Immature natural killer cell (primary cell): Measurements from ENCODE around the gene KCNH2. TPM values are rescaled to one million over a fixed set of nuclear protein-coding genes. Genes with fewer than 3 reads are reported as not detected.

ENCODE experiments used
- DNase-seq, 3 donors: peaks; one replicate each; pipeline ENCODE4 v3.0.0; 2022; ENCODE audit warnings: mixed read lengths in 1 of 3
- H3K27ac Mint-ChIP-seq, 6 donors: one replicate each; pipeline ENCODE4 v1.8.0; 2020; ENCODE audit warnings: mixed read lengths in 6 of 6, mild to moderate bottlenecking in 5 of 6, inconsistent platforms in 4 of 6, moderate library complexity in 3 of 6
- H3K27me3 Mint-ChIP-seq, 3 donors: one replicate each; pipeline ENCODE4 v1.8.0; 2020 to 2021; ENCODE audit warnings: low read depth in 3 of 3, mild to moderate bottlenecking in 3 of 3, mixed read lengths in 3 of 3, moderate library complexity in 3 of 3, inconsistent platforms in 1 of 3
- H3K36me3 Mint-ChIP-seq, 3 donors: one replicate each; pipeline ENCODE4 v1.8.0; 2020; ENCODE audit warnings: mixed read lengths in 3 of 3, inconsistent platforms in 2 of 3, mild to moderate bottlenecking in 2 of 3
- H3K4me1 Mint-ChIP-seq, 2 donors: one replicate each; pipeline ENCODE4 v1.8.0; 2020; ENCODE audit warnings: inconsistent platforms in 2 of 2, mild to moderate bottlenecking in 2 of 2, mixed read lengths in 2 of 2, moderate library complexity in 1 of 2
- H3K4me3 Mint-ChIP-seq, 5 donors: one replicate each; pipeline ENCODE4 v1.8.0; 2020; ENCODE audit warnings: mild to moderate bottlenecking in 5 of 5, mixed read lengths in 5 of 5, inconsistent platforms in 3 of 5, moderate library complexity in 3 of 5
- H3K9me3 Mint-ChIP-seq, 6 donors: one replicate each; pipeline ENCODE4 v1.8.0; 2020; ENCODE audit warnings: mild to moderate bottlenecking in 6 of 6, mixed read lengths in 6 of 6, inconsistent platforms in 4 of 6, moderate library complexity in 3 of 6
- polyA plus RNA-seq, 3 donors: library from polyadenylated mRNA; unstranded; fragments of 300-500 nt; fragmentation: Illumina TruSeq; gene quantifications; one replicate each; pipeline ENCODE4 v1.2.3, GENCODE V29; 2021

KCNH2 gene
- polyA plus RNA-seq, 3 donors from 2014 or later, result not detected

DNA sequence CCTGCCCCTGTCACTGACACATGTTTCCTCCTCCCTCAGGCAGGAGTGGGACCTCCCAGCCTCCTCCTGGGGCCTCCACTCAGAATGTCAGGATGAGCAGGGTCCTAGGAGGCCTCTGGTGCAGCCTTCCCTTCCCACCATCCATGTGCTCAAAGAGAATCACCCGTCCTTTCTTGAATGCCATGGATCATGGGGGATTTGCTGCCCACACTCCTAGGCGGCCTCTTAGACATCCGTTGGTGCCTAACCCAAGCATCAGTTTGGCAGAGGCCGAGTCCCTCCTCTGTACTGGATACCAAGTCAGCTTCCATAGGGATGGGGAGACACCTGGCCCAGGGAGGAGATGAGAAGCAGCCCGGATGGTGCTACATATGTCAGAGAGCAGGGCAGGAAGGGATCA is 19.7 kb upstream of the KCNH2 start:
- no peaks in the 10 kb centered on the region for H3K9me3 Mint-ChIP-seq
- no peak for DNase-seq
- H3K36me3 Mint-ChIP-seq, result no peaks in the 10 kb centered on the region
- no peak overlapping the region for H3K4me3 Mint-ChIP-seq
- peaks cover 8 to 22% (median 21%) of the 10 kb centered on the region in 3 donors for H3K27me3 Mint-ChIP-seq
- peaks cover 30 to 46% of the 10 kb centered on the region in 2 donors for H3K4me1 Mint-ChIP-seq
- H3K27ac Mint-ChIP-seq, result peak overlapping the region in 2 of 6 donors; percentile 10 to 27

DNA sequence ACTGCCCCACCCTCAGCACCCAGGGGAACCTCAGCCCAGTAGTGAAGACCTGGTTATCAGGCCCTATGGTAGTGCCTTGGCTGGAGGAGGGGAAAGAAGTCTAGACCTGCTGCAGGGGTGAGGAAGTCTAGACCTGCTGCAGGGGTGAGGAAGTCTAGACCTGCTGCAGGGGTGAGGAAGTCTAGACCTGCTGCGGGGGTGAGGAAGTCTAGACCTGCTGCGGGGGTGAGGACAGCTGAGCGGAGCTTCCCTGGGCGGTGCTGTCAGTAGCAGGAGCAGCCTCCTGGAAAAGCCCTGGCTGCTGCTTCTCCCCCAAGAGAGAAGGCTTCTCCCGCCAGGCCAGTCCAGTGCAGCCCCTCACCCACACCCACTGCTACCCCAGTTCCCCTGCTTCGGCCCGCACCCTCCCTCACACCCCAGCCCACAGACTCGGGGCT is 19.0 kb upstream of the KCNH2 start:
- H3K27ac Mint-ChIP-seq, result peak overlapping the region in 2 of 6 donors; percentile 27 to 55
- DNase-seq, result no peak
- no peaks in the 10 kb centered on the region for H3K36me3 Mint-ChIP-seq
- H3K4me1 Mint-ChIP-seq, result peaks cover 30 to 43% of the 10 kb centered on the region in 2 donors
- no peak overlapping the region for H3K4me3 Mint-ChIP-seq
- peaks cover 8 to 22% (median 20%) of the 10 kb centered on the region in 3 donors for H3K27me3 Mint-ChIP-seq
- no peaks in the 10 kb centered on the region for H3K9me3 Mint-ChIP-seq

DNA sequence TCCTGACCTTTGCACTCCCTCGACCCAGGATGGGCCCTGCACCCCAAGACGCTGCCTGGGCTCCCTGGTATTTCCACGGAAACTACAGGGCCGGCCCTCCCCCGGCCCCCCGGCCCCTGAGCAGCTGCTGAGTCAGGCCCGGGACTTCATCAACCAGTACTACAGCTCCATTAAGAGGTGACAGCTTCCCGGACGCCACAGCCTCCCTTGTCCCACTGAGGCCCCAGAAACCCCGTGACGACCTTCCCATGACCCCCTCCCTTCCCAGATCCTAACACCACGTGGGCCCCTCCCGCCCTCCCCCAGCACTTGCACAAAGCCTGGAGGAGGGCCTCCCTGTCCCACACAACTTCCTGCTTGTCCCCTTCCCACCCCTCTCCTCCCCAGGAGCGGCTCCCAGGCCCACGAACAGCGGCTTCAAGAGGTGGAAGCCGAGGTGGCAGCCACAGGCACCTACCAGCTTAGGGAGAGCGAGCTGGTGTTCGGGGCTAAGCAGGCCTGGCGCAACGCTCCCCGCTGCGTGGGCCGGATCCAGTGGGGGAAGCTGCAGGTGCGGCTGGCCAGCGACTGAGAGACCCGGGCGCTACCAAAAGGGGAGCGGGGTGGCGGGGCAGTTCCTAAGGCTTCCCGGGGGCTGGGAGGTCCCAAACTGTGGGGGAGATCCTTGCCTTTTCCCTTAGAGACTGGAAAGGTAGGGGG is 18.4 kb upstream of the KCNH2 start:
- no peak for DNase-seq
- Mint-ChIP-seq H3K27ac (no peak overlapping the region), H3K9me3 (no peaks in the 10 kb centered on the region), H3K4me3 (no peak overlapping the region), H3K4me1 (peaks cover 30 to 40% of the 10 kb centered on the region in 2 donors), H3K36me3 (no peaks in the 10 kb centered on the region), H3K27me3 (peaks cover 8 to 22% (median 19%) of the 10 kb centered on the region in 3 donors)

DNA sequence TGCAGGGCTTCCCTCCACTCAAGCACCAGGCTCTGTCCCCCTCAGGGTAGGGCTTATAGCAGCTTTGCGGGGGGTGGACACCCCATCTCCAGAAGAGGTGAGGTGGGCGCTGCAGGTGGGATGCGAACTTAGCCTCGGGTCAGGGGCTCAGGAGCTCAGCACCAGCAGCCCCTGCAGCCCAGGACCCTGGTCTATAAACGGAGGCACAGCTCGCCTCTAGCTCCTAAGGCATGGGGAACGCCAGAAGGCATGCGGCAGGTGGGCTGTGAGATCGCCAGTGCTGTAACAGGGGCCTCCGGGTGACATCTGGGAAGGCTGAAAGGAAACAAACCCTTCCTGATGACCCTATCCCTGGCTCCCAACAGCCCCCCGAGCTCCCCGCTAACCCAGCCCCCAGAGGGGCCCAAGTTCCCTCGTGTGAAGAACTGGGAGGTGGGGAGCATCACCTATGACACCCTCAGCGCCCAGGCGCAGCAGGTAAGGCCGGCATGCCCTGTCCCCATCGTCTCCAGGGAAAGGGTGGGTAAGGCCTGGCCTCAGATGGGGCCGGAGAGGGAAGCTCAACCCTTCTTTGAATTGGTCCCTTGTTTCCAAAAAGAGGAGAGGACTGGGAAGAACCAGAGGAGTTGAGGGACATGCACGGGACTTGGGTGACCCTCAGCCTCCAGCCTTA is 16.9 kb upstream of the KCNH2 start:
- Mint-ChIP-seq H3K27ac (peak overlapping the region in 1 of 6 donors; percentile 46), H3K4me3 (peak overlapping the region in 2 of 5 donors; percentile 9 to 15), H3K9me3 (peaks cover 0 to 5% (median 1%) of the 10 kb centered on the region in 6 donors), H3K36me3 (no peaks in the 10 kb centered on the region), H3K27me3 (peaks cover 9 to 17% (median 15%) of the 10 kb centered on the region in 3 donors), H3K4me1 (peaks cover 16 to 26% of the 10 kb centered on the region in 2 donors)
- DNase-seq, result no peak

- no peak for DNase-seq
- Mint-ChIP-seq H3K27me3 (peaks cover 4 to 13% (median 8%) of the 10 kb centered on the region in 3 donors), H3K9me3 (peaks cover 0 to 5% (median 1%) of the 10 kb centered on the region in 6 donors), H3K4me1 (peaks cover 9 to 24% of the 10 kb centered on the region in 2 donors), H3K27ac (peak overlapping the region in 1 of 6 donors; percentile 46), H3K4me3 (peak overlapping the region in 3 of 5 donors; percentile 9 to 33 (median 15)), H3K36me3 (no peaks in the 10 kb centered on the region)
Measured at GRCh38 chr7:150994141-150994837, 16.2 kb upstream of the KCNH2 start.

DNA sequence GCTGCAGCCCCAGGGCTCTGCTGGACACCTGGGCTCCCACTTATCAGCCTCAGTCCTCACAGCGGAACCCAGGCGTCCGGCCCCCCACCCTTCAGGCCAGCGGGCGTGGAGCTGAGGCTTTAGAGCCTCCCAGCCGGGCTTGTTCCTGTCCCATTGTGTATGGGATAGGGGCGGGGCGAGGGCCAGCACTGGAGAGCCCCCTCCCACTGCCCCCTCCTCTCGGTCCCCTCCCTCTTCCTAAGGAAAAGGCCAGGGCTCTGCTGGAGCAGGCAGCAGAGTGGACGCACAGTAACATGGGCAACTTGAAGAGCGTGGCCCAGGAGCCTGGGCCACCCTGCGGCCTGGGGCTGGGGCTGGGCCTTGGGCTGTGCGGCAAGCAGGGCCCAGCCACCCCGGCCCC is 15.4 kb upstream of the KCNH2 start:
- peaks cover 9 to 27% of the 10 kb centered on the region in 2 donors for H3K4me1 Mint-ChIP-seq
- H3K27ac Mint-ChIP-seq, result no peak overlapping the region

GRCh38 chr7:150992833-150993302 is 14.7 kb upstream of the KCNH2 start:
- Mint-ChIP-seq H3K4me3 (no peak overlapping the region), H3K27ac (no peak overlapping the region), H3K27me3 (peaks cover 3 to 18% (median 11%) of the 10 kb centered on the region in 3 donors), H3K4me1 (peaks cover 11 to 30% of the 10 kb centered on the region in 2 donors), H3K36me3 (no peaks in the 10 kb centered on the region), H3K9me3 (peaks cover 0 to 5% (median 1%) of the 10 kb centered on the region in 6 donors)
- DNase-seq, result no peak

More for the DNA sequence above, 15.4 kb upstream of the KCNH2 start:
- Mint-ChIP-seq H3K4me3 (no peak overlapping the region), H3K27me3 (peaks cover 7 to 14% (median 7%) of the 10 kb centered on the region in 3 donors), H3K9me3 (peaks cover 0 to 5% (median 1%) of the 10 kb centered on the region in 6 donors), H3K36me3 (no peaks in the 10 kb centered on the region)
- no peak for DNase-seq

GRCh38 chr7:150992051-150992640 is 14.0 kb upstream of the KCNH2 start:
- H3K36me3 Mint-ChIP-seq, result no peaks in the 10 kb centered on the region
- peaks cover 6 to 12% (median 11%) of the 10 kb centered on the region in 3 donors for H3K27me3 Mint-ChIP-seq
- no peak overlapping the region for H3K27ac Mint-ChIP-seq
- peaks cover 9 to 25% of the 10 kb centered on the region in 2 donors for H3K4me1 Mint-ChIP-seq
- H3K9me3 Mint-ChIP-seq, result peaks cover 0 to 5% (median 1%) of the 10 kb centered on the region in 6 donors
- no peak for DNase-seq
- H3K4me3 Mint-ChIP-seq, result no peak overlapping the region

- Mint-ChIP-seq H3K9me3 (peaks cover 0 to 5% (median 1%) of the 10 kb centered on the region in 6 donors), H3K4me3 (no peak within 1 kb of the TSS), H3K4me1 (peaks cover 16 to 26% of the 10 kb centered on the region in 2 donors), H3K27ac (peak within 1 kb of the TSS in 1 of 6 donors; percentile 37), H3K27me3 (peaks cover 13 to 17% (median 16%) of the 10 kb centered on the region in 3 donors), H3K36me3 (no peaks in the 10 kb centered on the region)
- DNase-seq, result no peak
Measured at GRCh38 chr7:150990416-150991186, 12.5 kb upstream of the KCNH2 start, which contains the start of gene NOS3. NOS3 (plus strand) TSS chr7:150991017; CDS start chr7:150993804, 2,787 bp downstream.

DNA sequence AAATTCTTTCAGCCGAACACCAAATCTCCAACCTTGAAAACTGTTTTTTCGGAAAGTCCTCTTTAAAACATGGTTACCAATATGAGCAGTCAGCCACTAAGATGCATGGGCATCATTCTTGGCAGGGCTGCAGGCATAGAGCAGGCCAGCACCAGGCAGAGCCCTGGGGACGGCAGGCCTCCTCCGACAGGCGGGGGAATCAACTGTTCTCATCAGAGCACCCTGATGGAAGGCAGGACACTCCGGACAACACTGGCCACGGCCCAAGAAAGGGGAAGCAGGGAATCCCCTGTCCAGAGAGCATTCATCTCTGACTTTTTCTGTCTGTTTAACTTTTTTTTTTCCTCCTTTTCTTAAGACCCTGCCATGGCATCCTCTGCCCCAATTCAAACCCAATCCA is 11.3 kb upstream of the KCNH2 start:
- Mint-ChIP-seq H3K9me3 (peaks cover 0 to 5% (median 1%) of the 10 kb centered on the region in 6 donors), H3K27me3 (peaks cover 15 to 20% (median 20%) of the 10 kb centered on the region in 3 donors), H3K27ac (peak overlapping the region in 1 of 6 donors; percentile 43), H3K4me3 (no peak overlapping the region), H3K4me1 (peaks cover 16 to 20% of the 10 kb centered on the region in 2 donors), H3K36me3 (no peaks in the 10 kb centered on the region)
- no peak for DNase-seq

- Mint-ChIP-seq H3K27me3 (peaks cover 12 to 27% (median 20%) of the 10 kb centered on the region in 3 donors), H3K36me3 (no peaks in the 10 kb centered on the region), H3K27ac (no peak overlapping the region), H3K4me3 (peak overlapping the region in 3 of 5 donors; percentile 10 to 25 (median 16)), H3K9me3 (peaks cover 0 to 5% (median 1%) of the 10 kb centered on the region in 6 donors), H3K4me1 (peaks cover 15 to 16% of the 10 kb centered on the region in 2 donors)
- DNase-seq, result peak; percentile 58 to 62 (median 62)
Measured at GRCh38 chr7:150988230-150989226, 10.4 kb upstream of the KCNH2 start.
